Measurements from ENCODE around the gene PRKAR2B.

Gene PRKAR2B

GRCh38 chr7:107024906-107025305, 19.6 kb upstream of the PRKAR2B start:
- no peak for DNase-seq (ENCODE audit: low spot score)
- in situ Hi-C loops (cut with MboI; ENCODE audit: low pct_unique_long_range_greater_than_20kb, low sequenced_read_pairs, unreplicated experiment), result no loop called here
- no peak for TF ChIP-seq CTCF (IDR thresholded peaks at IDR 0.05; ENCODE audit: extremely low read depth, insufficient read depth, missing control alignments)

- no peak for TF ChIP-seq CTCF (IDR thresholded peaks at IDR 0.05; ENCODE audit: extremely low read depth, insufficient read depth, missing control alignments)
- no peak for DNase-seq (ENCODE audit: low spot score)
- in situ Hi-C loops (cut with MboI; ENCODE audit: low pct_unique_long_range_greater_than_20kb, low sequenced_read_pairs, unreplicated experiment), result no loop called here
Observed at GRCh38 chr7:107025449-107026103, 18.9 kb upstream of the PRKAR2B start.

GRCh38 chr7:107026166-107026565, 18.3 kb upstream of the PRKAR2B start:
- in situ Hi-C loops (cut with MboI; ENCODE audit: low pct_unique_long_range_greater_than_20kb, low sequenced_read_pairs, unreplicated experiment), result no loop called here
- DNase-seq (ENCODE audit: low spot score), result no peak
- TF ChIP-seq CTCF (IDR thresholded peaks at IDR 0.05; ENCODE audit: extremely low read depth, insufficient read depth, missing control alignments), result no peak

GRCh38 chr7:107027208-107027607, 17.3 kb upstream of the PRKAR2B start:
- TF ChIP-seq CTCF (IDR thresholded peaks at IDR 0.05; ENCODE audit: extremely low read depth, insufficient read depth, missing control alignments), result no peak
- DNase-seq (ENCODE audit: low spot score), result no peak
- in situ Hi-C loops (cut with MboI; ENCODE audit: low pct_unique_long_range_greater_than_20kb, low sequenced_read_pairs, unreplicated experiment), result no loop called here

GRCh38 chr7:107029061-107029763, 15.3 kb upstream of the PRKAR2B start:
- no peak for DNase-seq (ENCODE audit: low spot score)
- in situ Hi-C loops (cut with MboI; ENCODE audit: low pct_unique_long_range_greater_than_20kb, low sequenced_read_pairs, unreplicated experiment), result no loop called here
- TF ChIP-seq CTCF (IDR thresholded peaks at IDR 0.05; ENCODE audit: extremely low read depth, insufficient read depth, missing control alignments), result no peak

DNA sequence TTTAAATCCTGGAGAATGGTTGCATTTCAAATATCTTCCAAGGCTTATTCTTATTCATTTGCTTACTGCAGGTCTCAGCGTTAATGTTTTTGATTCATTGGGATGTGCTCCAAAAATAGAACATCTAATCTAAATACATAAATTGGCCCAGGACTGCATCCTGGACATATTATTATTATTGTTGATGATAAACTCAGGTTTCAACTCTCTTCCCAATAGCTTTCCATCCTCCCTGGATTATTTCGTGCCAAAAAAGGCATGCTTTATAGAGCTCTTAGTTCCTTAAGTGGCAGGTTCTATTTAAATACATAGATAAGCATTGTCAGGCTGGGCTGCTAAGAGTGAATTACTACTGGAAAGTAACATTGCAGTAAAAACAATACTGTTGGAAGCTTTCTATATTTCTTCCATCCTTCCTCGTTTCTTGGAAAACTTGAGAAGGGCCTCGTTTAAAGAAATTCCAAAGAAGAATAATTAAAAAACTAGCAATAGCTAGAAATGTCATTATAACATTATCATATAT, 14.7 kb upstream of the PRKAR2B start:
- TF ChIP-seq CTCF (IDR thresholded peaks at IDR 0.05; ENCODE audit: extremely low read depth, insufficient read depth, missing control alignments), result no peak
- DNase-seq (ENCODE audit: low spot score), result no peak
- in situ Hi-C loops (cut with MboI; ENCODE audit: low pct_unique_long_range_greater_than_20kb, low sequenced_read_pairs, unreplicated experiment), result no loop called here

Data from GM13977 (cell line).